IPS-15b (cell line): Measurements from ENCODE around the gene ZNF117.

Source experiments
- H3K27me3 ChIP-seq: one replicate; pipeline ENCODE4 v1.6.1; 2013; ENCODE audit warnings: low read length; ENCODE audit not compliant: control insufficient read depth, insufficient read depth
- H3K36me3 ChIP-seq: one replicate; pipeline ENCODE4 v1.6.1; 2013; ENCODE audit warnings: low read length; ENCODE audit not compliant: control insufficient read depth, insufficient read depth
- H3K4me1 ChIP-seq: one replicate; pipeline ENCODE4 v1.6.1; 2013; ENCODE audit warnings: mild to moderate bottlenecking, low read length; ENCODE audit not compliant: control insufficient read depth, insufficient read depth
- H3K4me3 ChIP-seq: one replicate; pipeline ENCODE4 v1.5.1; 2013; ENCODE audit warnings: low read depth, low read length
- H3K9ac ChIP-seq: one replicate; pipeline ENCODE4 v1.6.1; 2013; ENCODE audit warnings: low read depth, mild to moderate bottlenecking, low read length
- H3K9me3 ChIP-seq: one replicate; pipeline ENCODE4 v1.6.1; 2013; ENCODE audit warnings: mild to moderate bottlenecking, low read length; ENCODE audit not compliant: control insufficient read depth, insufficient read depth

ZNF117 gene

GRCh38 chr7:65006094-65006992 is 15.5 kb upstream of the ZNF117 start, which contains the start of gene ERV3-1:
ERV3-1 (minus strand) TSS chr7:65006687; CDS start chr7:64993026, 13,661 bp downstream.
- H3K9me3 ChIP-seq: no peaks in the 10 kb centered on the region
- no peaks in the 10 kb centered on the region for H3K36me3 ChIP-seq
- peak within 1 kb of the TSS; percentile 88 for H3K9ac ChIP-seq
- H3K4me3 ChIP-seq: peak within 1 kb of the TSS; percentile 94
- no peaks in the 10 kb centered on the region for H3K4me1 ChIP-seq
- H3K27me3 ChIP-seq: no peaks in the 10 kb centered on the region

GRCh38 chr7:65004575-65004974 is 13.7 kb upstream of the ZNF117 start:
- no peaks in the 10 kb centered on the region for H3K36me3 ChIP-seq
- no peaks in the 10 kb centered on the region for H3K4me1 ChIP-seq
- H3K4me3 ChIP-seq: no peak overlapping the region
- no peak overlapping the region for H3K9ac ChIP-seq
- H3K27me3 ChIP-seq: no peaks in the 10 kb centered on the region
- no peaks in the 10 kb centered on the region for H3K9me3 ChIP-seq

GRCh38 chr7:65002972-65003585 is 12.2 kb upstream of the ZNF117 start:
- Histone ChIP-seq H3K9ac (no peak overlapping the region), H3K9me3 (no peaks in the 10 kb centered on the region), H3K4me1 (peaks cover 2% of the 10 kb centered on the region), H3K36me3 (peaks cover 6% of the 10 kb centered on the region), H3K27me3 (no peaks in the 10 kb centered on the region), H3K4me3 (no peak overlapping the region)

- no peaks in the 10 kb centered on the region for H3K9me3 ChIP-seq
- peaks cover 2% of the 10 kb centered on the region for H3K4me1 ChIP-seq
- no peak overlapping the region for H3K9ac ChIP-seq
- peaks cover 6% of the 10 kb centered on the region for H3K36me3 ChIP-seq
- H3K4me3 ChIP-seq: no peak overlapping the region
- H3K27me3 ChIP-seq: no peaks in the 10 kb centered on the region
These were observed 10.5 kb upstream of the ZNF117 start for GRCh38 chr7:65001291-65001814.

- Histone ChIP-seq H3K27me3 (no peaks in the 10 kb centered on the region), H3K9ac (no peak overlapping the region), H3K36me3 (peaks cover 6% of the 10 kb centered on the region), H3K4me1 (peaks cover 2% of the 10 kb centered on the region), H3K4me3 (no peak overlapping the region), H3K9me3 (no peaks in the 10 kb centered on the region)
These were observed 8.5 kb upstream of the ZNF117 start for GRCh38 chr7:64999165-65000004.

- H3K27me3 ChIP-seq: no peaks in the 10 kb centered on the region
- peaks cover 2% of the 10 kb centered on the region for H3K9me3 ChIP-seq
- peaks cover 2% of the 10 kb centered on the region for H3K4me1 ChIP-seq
- no peak overlapping the region for H3K9ac ChIP-seq
- peaks cover 6% of the 10 kb centered on the region for H3K36me3 ChIP-seq
- H3K4me3 ChIP-seq: no peak overlapping the region
These were observed 8.0 kb upstream of the ZNF117 start for GRCh38 chr7:64998865-64999164.

- H3K36me3 ChIP-seq: peaks cover 6% of the 10 kb centered on the region
- no peak overlapping the region for H3K9ac ChIP-seq
- peaks cover 5% of the 10 kb centered on the region for H3K9me3 ChIP-seq
- no peak overlapping the region for H3K4me3 ChIP-seq
- peaks cover 2% of the 10 kb centered on the region for H3K4me1 ChIP-seq
- H3K27me3 ChIP-seq: no peaks in the 10 kb centered on the region
These were observed 7.1 kb upstream of the ZNF117 start for GRCh38 chr7:64997927-64998391.

GRCh38 chr7:64997164-64997908 is 6.5 kb upstream of the ZNF117 start:
- peaks cover 2% of the 10 kb centered on the region for H3K4me1 ChIP-seq
- peaks cover 5% of the 10 kb centered on the region for H3K9me3 ChIP-seq
- H3K27me3 ChIP-seq: no peaks in the 10 kb centered on the region
- no peak overlapping the region for H3K4me3 ChIP-seq
- peaks cover 6% of the 10 kb centered on the region for H3K36me3 ChIP-seq
- H3K9ac ChIP-seq: no peak overlapping the region

- peaks cover 6% of the 10 kb centered on the region for H3K36me3 ChIP-seq
- peaks cover 5% of the 10 kb centered on the region for H3K9me3 ChIP-seq
- no peak overlapping the region for H3K9ac ChIP-seq
- H3K4me1 ChIP-seq: peaks cover 2% of the 10 kb centered on the region
- H3K4me3 ChIP-seq: no peak overlapping the region
- no peaks in the 10 kb centered on the region for H3K27me3 ChIP-seq
These were observed 5.5 kb upstream of the ZNF117 start for GRCh38 chr7:64996305-64996704.

GRCh38 chr7:64993901-64994300 is 3.1 kb upstream of the ZNF117 start:
- Histone ChIP-seq H3K9ac (no peak overlapping the region), H3K36me3 (peaks cover 4% of the 10 kb centered on the region), H3K4me1 (peaks cover 2% of the 10 kb centered on the region), H3K9me3 (peaks cover 5% of the 10 kb centered on the region), H3K4me3 (no peak overlapping the region), H3K27me3 (no peaks in the 10 kb centered on the region)

- no peak overlapping the region for H3K4me3 ChIP-seq
- H3K36me3 ChIP-seq: no peaks in the 10 kb centered on the region
- H3K9ac ChIP-seq: no peak overlapping the region
- peaks cover 5% of the 10 kb centered on the region for H3K9me3 ChIP-seq
- no peaks in the 10 kb centered on the region for H3K27me3 ChIP-seq
- H3K4me1 ChIP-seq: no peaks in the 10 kb centered on the region
These were observed 2.1 kb upstream of the ZNF117 start for GRCh38 chr7:64992971-64993370.
